Thyroid gland (tissue), 4 donors: ENCODE measurements around the gene SRSF8. TPM values are rescaled to one million over a fixed set of nuclear protein-coding genes. Genes with fewer than 3 reads are reported as not detected.

ENCODE experiments used
- DNase-seq, 2 donors: peaks; one replicate each; pipeline ENCODE4 v3.0.0-alpha.2; 2019
- H3K27ac ChIP-seq, 3 donors: fragments of 200-600 bp; sonication (generic); 1 replicate in 2 of 3; 2 replicates in 1 of 3; pipeline ENCODE4 v1.5.1; 2016 to 2019; ENCODE audit warnings: mild to moderate bottlenecking in 1 of 3, moderate library complexity in 1 of 3
- H3K27me3 ChIP-seq: fragments of 200-600 bp; sonication (generic); one replicate; pipeline ENCODE4 v1.5.1; 2019
- H3K36me3 ChIP-seq, 2 donors: fragments of 200-600 bp; sonication (generic); one replicate each; pipeline ENCODE4 v1.5.1; 2016 to 2019
- H3K4me1 ChIP-seq, 2 donors: fragments of 200-600 bp; sonication (generic); one replicate each; pipeline ENCODE4 v1.5.1; 2017 to 2019
- H3K4me3 ChIP-seq, 3 donors: fragments of 200-600 bp; sonication (generic); replicated peaks in 1 of 3; 1 replicate in 2 of 3; 2 replicates in 1 of 3; pipeline ENCODE4 v1.5.1; 2016; ENCODE audit warnings: mild to moderate bottlenecking in 1 of 3
- H3K9me3 ChIP-seq: fragments of 200-600 bp; sonication (generic); one replicate; pipeline ENCODE4 v1.5.1; 2017
- CTCF ChIP-seq, 6 experiments: fragments of 200-600 bp in 3 of 6; fragments of 450-650 bp in 3 of 6; sonication (generic) in 3 of 6; IDR thresholded peaks; one replicate each; pipeline ENCODE4 v1.5.1; 2016 to 2019; ENCODE audit warnings: antibody characterized with exemption in 6 of 6, mild to moderate bottlenecking in 2 of 6, inconsistent platforms in 1 of 6, moderate library complexity in 1 of 6
- POLR2A ChIP-seq, 2 donors: fragments of 450-650 bp; IDR thresholded peaks; one replicate each; pipeline ENCODE4 v1.6.1; 2017; ENCODE audit warnings: antibody characterized with exemption in 2 of 2, mild to moderate bottlenecking in 2 of 2, moderate library complexity in 1 of 2
- WGBS, 2 donors: methylation state at CpG; one replicate each; pipeline ENCODE4 v1.1.5; 2017; 5-methylcytosine and 5-hydroxymethylcytosine counted together
- intact Hi-C: fragments of 100-400 bp; cut with DNase I; formaldehyde crosslinking; loops from one replicate; pipeline ENCODE4 v1.15.1; 2023
- total RNA-seq, 4 donors: library from RNA; depleted of rRNA; stranded (reverse); fragments of >200 nt; gene quantifications; one replicate each; pipeline ENCODE4 v1.2.3, GENCODE V29; 2016

Gene SRSF8
- total RNA-seq, 4 donors from 2014 or later = 42.9 to 53.5 (median 51.8) TPM

GRCh38 chr11:95076416-95076815 lies 9.7 kb downstream of the SRSF8 start:
- H3K36me3 ChIP-seq = no peaks in the 10 kb centered on the region
- TF ChIP-seq CTCF (IDR thresholded peaks at IDR 0.05) (no peak), POLR2A (IDR thresholded peaks at IDR 0.05) (peak in 1 of 2 donors; percentile 15)
- intact Hi-C loops = no loop called here
- no peaks in the 10 kb centered on the region for H3K9me3 ChIP-seq
- 7 to 11% methylated on average over 1 of the region's 1 CpG for WGBS, 2 donors
- peaks cover 35 to 45% of the 10 kb centered on the region in 2 donors for H3K4me1 ChIP-seq
- peak overlapping the region; percentile 77 to 89 (median 79) for H3K27ac ChIP-seq
- no peaks in the 10 kb centered on the region for H3K27me3 ChIP-seq
- H3K4me3 ChIP-seq = no peak overlapping the region
- peak; percentile 76 to 77 for DNase-seq

DNA sequence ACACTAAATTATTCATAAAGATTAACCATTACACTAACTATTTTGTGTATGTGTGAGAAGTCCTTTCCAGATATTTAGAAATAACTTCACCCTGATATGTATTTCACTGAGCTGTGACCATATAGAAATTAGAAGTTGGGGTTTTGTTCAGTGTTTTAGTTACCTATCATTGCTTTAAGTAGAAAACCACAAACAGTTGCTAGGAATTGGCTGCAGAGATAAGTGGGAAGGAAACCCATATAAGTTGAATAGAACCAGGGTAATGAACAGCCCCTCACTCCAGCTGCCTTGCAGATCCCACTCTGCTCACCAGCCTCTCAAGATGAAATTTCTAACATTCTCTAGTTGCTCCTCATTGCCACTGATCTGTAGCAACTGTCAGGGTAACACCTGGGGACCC lies 10.3 kb downstream of the SRSF8 start:
- Histone ChIP-seq H3K27ac (peak overlapping the region; percentile 53 to 79 (median 71)), H3K4me1 (peaks cover 35 to 51% of the 10 kb centered on the region in 2 donors), H3K27me3 (no peaks in the 10 kb centered on the region), H3K36me3 (no peaks in the 10 kb centered on the region), H3K4me3 (no peak overlapping the region), H3K9me3 (no peaks in the 10 kb centered on the region)
- TF ChIP-seq POLR2A (IDR thresholded peaks at IDR 0.05) (no peak), CTCF (IDR thresholded peaks at IDR 0.05) (no peak)
- no peak for DNase-seq
- intact Hi-C loops = no loop called here

GRCh38 chr11:95078526-95078925 lies 11.8 kb downstream of the SRSF8 start:
- Histone ChIP-seq H3K9me3 (no peaks in the 10 kb centered on the region), H3K27me3 (no peaks in the 10 kb centered on the region), H3K27ac (no peak overlapping the region), H3K36me3 (no peaks in the 10 kb centered on the region), H3K4me1 (peaks cover 35 to 56% of the 10 kb centered on the region in 2 donors), H3K4me3 (no peak overlapping the region)
- no peak for DNase-seq
- intact Hi-C loops = no loop called here
- TF ChIP-seq POLR2A (IDR thresholded peaks at IDR 0.05) (peak in 1 of 2 donors; percentile 12), CTCF (IDR thresholded peaks at IDR 0.05) (no peak)
- WGBS, 2 donors = 83 to 84% methylated on average over 1 of the region's 1 CpG

DNA sequence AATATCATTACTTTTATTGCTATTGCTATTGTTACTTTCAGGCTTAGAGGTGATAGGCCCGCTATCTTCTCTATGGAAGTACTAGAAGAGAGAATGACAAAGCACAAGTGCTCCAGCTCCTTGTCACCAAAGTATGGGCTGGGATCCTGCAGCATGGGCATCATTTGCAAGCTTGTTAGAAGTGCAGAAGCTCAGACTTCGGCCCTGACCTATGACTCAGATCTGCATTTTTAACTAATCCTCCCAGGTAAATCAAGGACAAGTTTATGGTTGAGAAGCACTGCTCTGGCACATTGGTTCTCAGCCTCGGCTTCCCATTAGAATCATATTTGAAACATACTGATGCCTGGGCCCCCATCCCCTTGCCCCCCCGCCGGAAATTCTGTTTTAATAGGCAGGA lies 14.3 kb downstream of the SRSF8 start:
- 40 to 44% methylated on average over 5 of the region's 5 CpGs for WGBS, 2 donors
- peaks cover 17 to 35% of the 10 kb centered on the region in 2 donors for H3K4me1 ChIP-seq
- intact Hi-C loops = no loop called here
- TF ChIP-seq POLR2A (IDR thresholded peaks at IDR 0.05) (no peak), CTCF (IDR thresholded peaks at IDR 0.05) (no peak)
- no peak for DNase-seq
- no peaks in the 10 kb centered on the region for H3K27me3 ChIP-seq
- H3K27ac ChIP-seq = peak overlapping the region; percentile 75 to 87 (median 81)
- H3K36me3 ChIP-seq = no peaks in the 10 kb centered on the region
- no peaks in the 10 kb centered on the region for H3K9me3 ChIP-seq
- no peak overlapping the region for H3K4me3 ChIP-seq

DNA sequence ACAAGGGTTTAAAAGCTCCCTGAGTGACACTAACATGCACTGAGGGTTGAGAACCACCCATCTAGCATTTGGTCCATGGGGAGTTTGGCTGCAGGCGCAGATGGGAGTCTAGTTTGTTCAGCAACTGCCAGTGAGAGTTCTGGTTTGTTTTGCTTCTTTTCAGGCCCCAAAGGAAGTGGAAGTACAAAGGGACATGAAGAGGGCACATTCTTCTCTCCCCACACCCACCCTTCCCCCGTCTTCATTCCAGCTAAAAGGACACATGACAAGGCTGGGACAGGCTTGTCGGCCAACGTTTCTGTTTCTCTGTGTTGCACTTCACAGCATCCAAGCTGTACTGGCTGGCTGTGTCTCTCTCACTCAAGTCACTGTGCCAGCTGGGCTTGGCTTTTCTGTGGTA lies 14.7 kb downstream of the SRSF8 start:
- Histone ChIP-seq H3K27me3 (no peaks in the 10 kb centered on the region), H3K4me1 (peaks cover 13 to 33% of the 10 kb centered on the region in 2 donors), H3K4me3 (no peak overlapping the region), H3K27ac (peak overlapping the region; percentile 81 to 88 (median 87)), H3K36me3 (no peaks in the 10 kb centered on the region), H3K9me3 (no peaks in the 10 kb centered on the region)
- 17 to 23% methylated on average over 4 of the region's 4 CpGs for WGBS, 2 donors
- TF ChIP-seq CTCF (IDR thresholded peaks at IDR 0.05) = no peak
- TF ChIP-seq POLR2A (IDR thresholded peaks at IDR 0.05) = peak in 1 of 2 donors; percentile 55
- intact Hi-C loops = no loop called here
- peak; percentile 84 to 88 for DNase-seq
